Activated CD4-positive, alpha-beta T cell treated with anti-CD3 and anti-CD28 coated beads, Interleukin-2, amount 50 U/mL, for 4 hours (primary cell): Measurements from ENCODE around the gene RBMY1A1.
"Not testable (repeated sequence)": the region's sequence is repeated elsewhere in the genome, so short reads cannot be mapped to it uniquely, and the experiment has no call there.

Experiments used
- DNase-seq, 2 experiments: peaks; one replicate each; pipeline ENCODE4 v3.0.0-alpha.2; 2020

The RBMY1A1 gene

GRCh38 chrY:21534579-21534978, at the start of gene RBMY1A1:
Gene RBMY1A1 (plus strand): TSS chrY:21534879. CDS start chrY:21536892, 2,013 bp downstream.
- not testable (repeated sequence) for DNase-seq

DNA sequence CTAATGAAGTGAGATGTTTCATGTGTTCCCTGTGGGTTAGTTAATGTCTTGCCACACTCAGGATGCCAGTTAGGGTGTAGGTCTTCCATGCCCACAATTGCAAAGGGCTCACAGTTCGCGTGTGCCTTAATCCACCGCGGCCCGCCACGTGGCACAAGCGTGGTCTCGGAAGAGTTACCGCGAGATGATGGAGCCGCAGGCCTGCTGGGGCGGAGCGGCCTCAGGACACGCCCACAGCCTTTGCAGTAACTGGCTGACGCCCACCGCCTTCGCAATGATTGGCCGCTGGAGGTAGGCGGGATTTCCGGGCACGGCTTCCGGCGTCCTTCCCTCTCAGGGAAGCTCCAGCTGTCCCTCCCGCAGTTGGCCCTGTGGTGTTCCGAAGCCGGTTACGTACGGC, 23.6 kb upstream of the RBMY1A1 start, which contains the start of gene RBMY1B:
RBMY1B (plus strand) TSS at position 301 of the 400 bp plus-strand sequence. CDS start 2,013 bp downstream, outside the sequence.
- not testable (repeated sequence) for DNase-seq

DNA sequence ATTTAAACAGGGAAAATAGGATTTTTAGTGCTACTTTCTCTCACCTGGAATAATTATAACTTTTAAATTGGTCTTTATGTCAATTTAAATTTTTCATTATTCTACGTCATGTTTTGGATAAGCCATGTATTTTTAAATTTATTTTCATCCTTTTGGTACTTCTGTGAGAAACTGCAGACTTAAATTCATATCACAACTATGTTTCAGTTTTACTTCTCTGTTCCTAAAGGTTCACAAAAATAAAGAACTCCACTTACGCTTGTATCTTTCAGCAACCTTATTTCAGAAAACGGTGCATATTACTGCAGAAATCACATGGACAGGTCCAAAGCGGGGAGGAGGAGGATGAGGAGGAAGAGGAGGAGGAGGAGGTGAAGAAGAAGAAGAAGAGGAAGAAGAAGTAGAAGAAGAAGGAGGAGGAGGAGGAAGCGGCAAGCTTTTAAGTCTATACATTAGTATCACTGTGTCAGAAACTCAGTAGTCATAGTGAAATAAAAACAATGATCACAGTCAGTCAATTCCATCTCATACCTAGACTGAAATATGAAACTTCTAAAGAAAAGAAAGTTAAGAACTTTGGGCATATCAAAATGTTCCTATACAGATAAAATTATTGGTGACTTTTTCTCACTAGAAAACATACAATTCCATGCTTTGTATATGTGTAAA, 24.8 kb downstream of the RBMY1A1 start:
- not testable (repeated sequence) for DNase-seq

DNA sequence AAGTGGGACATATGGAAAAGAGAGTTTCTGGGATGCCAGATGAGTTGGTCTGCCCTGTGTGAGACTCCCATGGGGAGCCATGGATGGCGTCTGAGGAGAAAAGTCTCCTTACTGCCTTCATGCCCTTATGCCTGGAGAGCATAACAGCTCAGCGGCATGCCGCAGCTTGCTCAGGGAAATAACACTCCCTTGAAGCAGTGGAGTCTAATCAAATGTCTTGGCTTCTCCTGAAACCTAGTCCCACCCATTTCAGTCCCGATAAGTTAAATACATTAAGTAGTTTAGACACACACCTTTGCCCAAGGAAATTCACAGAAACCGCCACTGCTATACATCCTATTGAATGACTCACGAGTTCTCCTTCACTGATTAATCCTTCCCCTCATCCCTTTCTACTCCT, 50.8 kb downstream of the RBMY1A1 start:
- DNase-seq: no peak

- DNase-seq: not testable (repeated sequence)
Observed at GRCh38 chrY:21586454-21586853, 51.8 kb downstream of the RBMY1A1 start.

GRCh38 chrY:21592059-21592458, 57.4 kb downstream of the RBMY1A1 start:
- no peak for DNase-seq

GRCh38 chrY:21596287-21596686, 61.6 kb downstream of the RBMY1A1 start:
- DNase-seq: not testable (repeated sequence)
